Cardiac muscle cell (in vitro differentiated cells and primary cell): ENCODE data around the gene DHRS4. TPM values are rescaled to one million over a fixed set of nuclear protein-coding genes. Genes with fewer than 3 reads are reported as not detected.

Source experiments
- DNase-seq, 2 donors: peaks; one replicate each; pipeline versions ENCODE4 v3.0.0 to v3.0.0-alpha.2; 2010 to 2017; ENCODE audit warnings: low read depth in 1 of 2, low spot score in 1 of 2
- H3K27ac ChIP-seq: fragments of 200-600 bp; sonication (generic); 2 replicates; pipeline ENCODE4 v1.5.1; 2016
- H3K27me3 ChIP-seq: fragments of 200-600 bp; sonication (generic); 2 replicates; pipeline ENCODE4 v1.6.0; 2016; ENCODE audit warnings: control low read depth
- H3K36me3 ChIP-seq: fragments of 200-600 bp; sonication (generic); 2 replicates; pipeline ENCODE4 v1.5.1; 2016; ENCODE audit warnings: control low read depth
- H3K4me1 ChIP-seq: fragments of 200-600 bp; sonication (generic); 2 replicates; pipeline ENCODE4 v1.8.1; 2017; ENCODE audit warnings: low read depth, mild to moderate bottlenecking, mixed run types
- H3K4me3 ChIP-seq: fragments of 200-600 bp; sonication (generic); 2 replicates; pipeline ENCODE4 v1.5.1; 2016; ENCODE audit warnings: mild to moderate bottlenecking
- H3K9me3 ChIP-seq: fragments of 200-600 bp; sonication (generic); 2 replicates; pipeline ENCODE4 v1.5.1; 2017; ENCODE audit warnings: low read depth, mild to moderate bottlenecking, control low read depth
- CTCF ChIP-seq: IDR thresholded peaks from 2 replicates; pipeline ENCODE4 v1.5.1; 2012; ENCODE audit warnings: low read depth, mild to moderate bottlenecking, low read length
- polyA plus RNA-seq: library from polyadenylated mRNA; unstranded; fragments of >200 nt; fragmentation: Nextera tagmentation; extraction: Ambion mirVana; gene quantifications from 2 replicates; pipeline ENCODE4 v1.2.1, GENCODE V29; 2016
- total RNA-seq: library from RNA; depleted of rRNA; stranded (reverse); fragments of >200 nt; gene quantifications from 2 replicates; pipeline ENCODE4 v1.2.3, GENCODE V29; 2016

DHRS4 gene
- total and polyA plus RNA-seq, 2 experiments from 2014 or later, result 44.9 to 62.2 TPM

GRCh38 chr14:23929822-23930294, 23.7 kb upstream of the DHRS4 start:
- Histone ChIP-seq H3K36me3 (no peaks in the 10 kb centered on the region), H3K27me3 (no peaks in the 10 kb centered on the region), H3K4me1 (no peaks in the 10 kb centered on the region), H3K27ac (no peak overlapping the region), H3K9me3 (no peaks in the 10 kb centered on the region), H3K4me3 (no peak overlapping the region)
- DNase-seq, result peak; percentile 80 to 87
- TF ChIP-seq CTCF, result peak; percentile 98

GRCh38 chr14:23930742-23931141, 22.8 kb upstream of the DHRS4 start:
- no peaks in the 10 kb centered on the region for H3K9me3 ChIP-seq
- no peaks in the 10 kb centered on the region for H3K36me3 ChIP-seq
- H3K27me3 ChIP-seq, result no peaks in the 10 kb centered on the region
- H3K4me3 ChIP-seq, result no peak overlapping the region
- H3K4me1 ChIP-seq, result no peaks in the 10 kb centered on the region
- TF ChIP-seq CTCF, result no peak
- peak in 1 of 2 donors; percentile 84 for DNase-seq
- no peak overlapping the region for H3K27ac ChIP-seq

- H3K4me1 ChIP-seq, result no peaks in the 10 kb centered on the region
- H3K27ac ChIP-seq, result no peak overlapping the region
- no peak for DNase-seq
- no peaks in the 10 kb centered on the region for H3K36me3 ChIP-seq
- no peak for TF ChIP-seq CTCF
- H3K9me3 ChIP-seq, result no peaks in the 10 kb centered on the region
- H3K4me3 ChIP-seq, result no peak overlapping the region
- no peaks in the 10 kb centered on the region for H3K27me3 ChIP-seq
Measured at GRCh38 chr14:23931721-23932289, 21.8 kb upstream of the DHRS4 start.

GRCh38 chr14:23932639-23933038, 20.9 kb upstream of the DHRS4 start:
- Histone ChIP-seq H3K4me3 (no peak overlapping the region), H3K9me3 (no peaks in the 10 kb centered on the region), H3K36me3 (no peaks in the 10 kb centered on the region), H3K27me3 (no peaks in the 10 kb centered on the region), H3K27ac (no peak overlapping the region), H3K4me1 (no peaks in the 10 kb centered on the region)
- no peak for DNase-seq
- no peak for TF ChIP-seq CTCF

GRCh38 chr14:23933108-23933741, 20.3 kb upstream of the DHRS4 start:
- Histone ChIP-seq H3K27me3 (no peaks in the 10 kb centered on the region), H3K4me3 (no peak overlapping the region), H3K9me3 (no peaks in the 10 kb centered on the region), H3K4me1 (no peaks in the 10 kb centered on the region), H3K27ac (no peak overlapping the region), H3K36me3 (no peaks in the 10 kb centered on the region)
- no peak for DNase-seq
- no peak for TF ChIP-seq CTCF
